Measurements from ENCODE around the gene PAPLN.

Gene PAPLN

DNA sequence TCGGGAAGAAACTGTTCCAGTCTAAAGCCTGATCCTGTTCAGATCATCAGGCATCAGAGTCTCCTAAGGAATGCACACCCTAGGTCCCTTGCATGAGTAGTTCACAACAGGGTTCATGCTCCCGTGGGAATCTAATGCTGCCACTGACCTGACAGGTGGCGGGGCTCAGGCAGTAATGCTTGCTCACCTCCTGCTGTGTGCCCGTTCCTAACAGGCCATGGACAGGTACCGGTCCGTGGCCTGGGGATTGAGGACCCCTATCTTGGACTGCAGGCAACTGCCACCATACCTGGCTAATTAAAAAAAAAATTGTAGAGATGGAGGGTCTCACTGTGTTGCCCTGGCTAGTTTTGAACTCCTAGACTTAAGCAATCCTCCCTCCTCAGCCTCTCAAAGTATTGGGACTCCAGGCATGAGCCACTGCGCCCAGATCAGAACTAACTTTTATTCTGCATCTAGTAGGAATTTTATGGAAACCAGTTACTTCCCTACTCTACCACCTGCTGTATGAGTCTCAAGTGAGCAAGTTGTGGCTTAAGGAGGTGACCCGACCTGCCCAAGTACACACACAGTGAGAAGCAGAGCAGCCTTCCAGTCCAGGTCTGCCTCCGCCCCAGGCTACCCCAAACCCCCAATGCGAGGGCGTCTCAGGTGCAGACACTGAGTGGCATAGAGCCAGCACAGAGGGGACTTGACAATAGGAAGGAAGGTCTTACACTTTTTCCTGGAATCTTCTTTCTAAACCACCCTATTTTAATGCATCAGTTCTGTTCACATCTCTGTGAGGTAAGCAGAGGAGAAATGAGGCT lies 2.5 kb upstream of the PAPLN start:
- Histone ChIP-seq H3K9me3 (ENCODE audit: insufficient read depth, low read length) (no peaks in the 10 kb centered on the region), H3K4me2 (ENCODE audit: low read length) (no peak overlapping the region), H3K36me3 (replicated peaks; ENCODE audit: low read depth, low read length) (no peaks in the 10 kb centered on the region), H3K27ac (ENCODE audit: low read length) (no peak overlapping the region), H3K4me3 (ENCODE audit: low read length) (no peak overlapping the region), H2AFZ (ENCODE audit: low read depth, low read length) (no peak overlapping the region), H3K9ac (ENCODE audit: low read length) (no peak overlapping the region), H3K4me1 (ENCODE audit: low read length) (peaks cover 9% of the 10 kb centered on the region; the same call in 1 of the 2 replicates), H3K27me3 (ENCODE audit: low read depth, low read length) (peaks cover 60% of the 10 kb centered on the region), H3K79me2 (ENCODE audit: low read length) (no peaks in the 10 kb centered on the region), H4K20me1 (ENCODE audit: insufficient read depth, low read length) (no peaks in the 10 kb centered on the region)
- no peak for TF ChIP-seq EZH2phosphoT487 (IDR thresholded peaks at IDR 0.05; ENCODE audit: low read depth)
- TF ChIP-seq, protein P1, sequence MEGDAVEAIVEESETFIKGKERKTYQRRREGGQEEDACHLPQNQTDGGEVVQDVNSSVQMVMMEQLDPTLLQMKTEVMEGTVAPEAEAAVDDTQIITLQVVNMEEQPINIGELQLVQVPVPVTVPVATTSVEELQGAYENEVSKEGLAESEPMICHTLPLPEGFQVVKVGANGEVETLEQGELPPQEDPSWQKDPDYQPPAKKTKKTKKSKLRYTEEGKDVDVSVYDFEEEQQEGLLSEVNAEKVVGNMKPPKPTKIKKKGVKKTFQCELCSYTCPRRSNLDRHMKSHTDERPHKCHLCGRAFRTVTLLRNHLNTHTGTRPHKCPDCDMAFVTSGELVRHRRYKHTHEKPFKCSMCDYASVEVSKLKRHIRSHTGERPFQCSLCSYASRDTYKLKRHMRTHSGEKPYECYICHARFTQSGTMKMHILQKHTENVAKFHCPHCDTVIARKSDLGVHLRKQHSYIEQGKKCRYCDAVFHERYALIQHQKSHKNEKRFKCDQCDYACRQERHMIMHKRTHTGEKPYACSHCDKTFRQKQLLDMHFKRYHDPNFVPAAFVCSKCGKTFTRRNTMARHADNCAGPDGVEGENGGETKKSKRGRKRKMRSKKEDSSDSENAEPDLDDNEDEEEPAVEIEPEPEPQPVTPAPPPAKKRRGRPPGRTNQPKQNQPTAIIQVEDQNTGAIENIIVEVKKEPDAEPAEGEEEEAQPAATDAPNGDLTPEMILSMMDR (IDR thresholded peaks at IDR 0.05; ENCODE audit: low read depth, low read length) = no peak

DNA sequence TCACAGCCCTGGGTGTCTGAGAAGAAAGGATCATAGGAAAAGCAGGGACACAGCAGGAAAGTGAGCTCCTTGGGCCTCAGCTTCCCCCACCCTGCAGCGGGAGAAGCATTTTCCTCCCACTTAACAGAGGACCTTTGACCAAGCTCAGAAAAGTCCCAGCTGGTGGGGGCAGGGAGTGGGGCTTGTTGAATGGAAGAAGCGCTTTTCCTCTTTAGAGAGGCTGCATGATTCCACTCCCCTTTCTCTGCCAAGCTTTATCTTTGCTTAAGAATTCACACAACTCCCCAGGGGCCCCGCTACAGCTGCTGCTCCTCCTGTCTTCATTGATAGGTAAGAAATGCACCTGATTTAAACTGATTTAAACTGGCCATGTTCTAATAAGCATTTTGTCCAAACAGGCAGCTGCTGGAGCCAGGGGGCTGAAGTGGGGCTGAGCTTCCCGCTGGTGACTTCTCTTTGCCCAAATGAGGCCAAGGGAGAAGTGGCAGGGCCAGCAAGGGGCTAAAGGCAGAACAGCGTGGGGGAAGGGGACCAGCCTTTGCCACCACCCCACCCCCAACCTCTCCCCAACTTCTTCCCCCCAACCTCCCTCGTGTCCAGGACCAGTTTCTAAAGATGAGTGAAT lies 1.7 kb upstream of the PAPLN start:
- H2AFZ ChIP-seq (ENCODE audit: low read depth, low read length) = no peak overlapping the region
- TF ChIP-seq EZH2phosphoT487 (IDR thresholded peaks at IDR 0.05; ENCODE audit: low read depth) = no peak
- TF ChIP-seq, protein P1 (IDR thresholded peaks at IDR 0.05; ENCODE audit: low read depth, low read length) = no peak
- H3K4me2 ChIP-seq (ENCODE audit: low read length) = no peak overlapping the region
- no peaks in the 10 kb centered on the region for H3K79me2 ChIP-seq (ENCODE audit: low read length)
- H3K27me3 ChIP-seq (ENCODE audit: low read depth, low read length) = peaks cover 63% of the 10 kb centered on the region
- no peaks in the 10 kb centered on the region for H3K36me3 ChIP-seq (replicated peaks; ENCODE audit: low read depth, low read length)
- no peaks in the 10 kb centered on the region for H4K20me1 ChIP-seq (ENCODE audit: insufficient read depth, low read length)
- no peak overlapping the region for H3K9ac ChIP-seq (ENCODE audit: low read length)
- H3K4me3 ChIP-seq (ENCODE audit: low read length) = no peak overlapping the region
- H3K4me1 ChIP-seq (ENCODE audit: low read length) = peaks cover 10% of the 10 kb centered on the region
- no peak overlapping the region for H3K27ac ChIP-seq (ENCODE audit: low read length)
- H3K9me3 ChIP-seq (ENCODE audit: insufficient read depth, low read length) = no peaks in the 10 kb centered on the region

DNA sequence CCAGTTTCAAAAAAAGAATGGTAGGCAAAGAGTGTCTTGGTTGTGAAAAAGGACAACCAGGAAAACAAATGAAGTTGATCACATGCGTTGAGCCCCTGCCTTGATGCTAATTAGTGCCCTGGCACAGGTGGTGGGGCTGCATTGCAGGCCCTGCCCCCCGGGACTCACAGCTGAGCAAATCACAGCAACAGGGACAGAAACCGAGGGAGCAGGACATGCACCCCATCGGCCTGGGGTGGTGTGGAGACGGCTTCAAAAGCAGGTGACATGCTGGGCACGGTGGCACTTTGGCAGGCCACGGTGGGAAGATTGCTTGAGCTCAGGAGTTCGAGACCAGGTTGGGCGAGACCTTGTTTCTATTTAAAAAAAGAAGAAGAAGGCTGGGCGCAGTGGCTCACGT lies 1.1 kb upstream of the PAPLN start:
- Histone ChIP-seq H4K20me1 (ENCODE audit: insufficient read depth, low read length) (no peaks in the 10 kb centered on the region), H3K27me3 (ENCODE audit: low read depth, low read length) (peaks cover 63% of the 10 kb centered on the region), H3K4me3 (ENCODE audit: low read length) (no peak overlapping the region), H3K36me3 (replicated peaks; ENCODE audit: low read depth, low read length) (no peaks in the 10 kb centered on the region), H2AFZ (ENCODE audit: low read depth, low read length) (no peak overlapping the region), H3K9ac (ENCODE audit: low read length) (no peak overlapping the region), H3K79me2 (ENCODE audit: low read length) (no peaks in the 10 kb centered on the region), H3K9me3 (ENCODE audit: insufficient read depth, low read length) (no peaks in the 10 kb centered on the region), H3K27ac (ENCODE audit: low read length) (no peak overlapping the region), H3K4me1 (ENCODE audit: low read length) (peaks cover 16% of the 10 kb centered on the region), H3K4me2 (ENCODE audit: low read length) (no peak overlapping the region)
- no peak for TF ChIP-seq EZH2phosphoT487 (IDR thresholded peaks at IDR 0.05; ENCODE audit: low read depth)
- TF ChIP-seq, protein P1 (IDR thresholded peaks at IDR 0.05; ENCODE audit: low read depth, low read length) = no peak

DNA sequence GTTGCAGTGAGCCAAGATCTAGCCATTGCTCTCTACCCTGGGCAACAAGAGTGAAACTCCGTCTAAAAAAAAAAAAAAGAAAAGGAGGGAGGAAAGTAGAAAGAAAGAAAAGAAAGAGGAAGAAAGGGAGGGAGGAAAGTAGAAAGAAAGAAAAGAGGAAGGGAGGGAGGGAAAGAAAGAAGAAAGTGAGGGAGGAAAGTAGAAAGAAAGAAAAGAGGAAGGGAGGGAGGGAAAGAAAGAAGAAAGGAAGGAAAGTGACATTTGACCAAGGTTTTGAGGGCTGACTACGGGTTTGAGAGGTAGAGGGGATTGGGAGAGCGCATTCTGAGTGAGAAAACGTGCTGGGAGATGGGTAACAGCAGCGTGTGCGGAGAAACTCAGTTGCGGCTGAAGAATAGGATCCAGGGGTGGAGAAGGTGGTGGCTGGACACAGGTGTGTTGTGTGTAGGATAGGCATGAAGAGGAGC lies 521 bp upstream of the PAPLN start:
- Histone ChIP-seq H3K27ac (ENCODE audit: low read length) (no peak overlapping the region), H3K9me3 (ENCODE audit: insufficient read depth, low read length) (no peaks in the 10 kb centered on the region), H3K79me2 (ENCODE audit: low read length) (no peaks in the 10 kb centered on the region), H3K4me2 (ENCODE audit: low read length) (no peak overlapping the region), H4K20me1 (ENCODE audit: insufficient read depth, low read length) (no peaks in the 10 kb centered on the region), H3K4me1 (ENCODE audit: low read length) (peaks cover 22% of the 10 kb centered on the region), H3K4me3 (ENCODE audit: low read length) (no peak overlapping the region), H3K36me3 (replicated peaks; ENCODE audit: low read depth, low read length) (no peaks in the 10 kb centered on the region), H3K27me3 (ENCODE audit: low read depth, low read length) (peaks cover 63% of the 10 kb centered on the region), H3K9ac (ENCODE audit: low read length) (no peak overlapping the region), H2AFZ (ENCODE audit: low read depth, low read length) (no peak overlapping the region)
- TF ChIP-seq EZH2phosphoT487 (IDR thresholded peaks at IDR 0.05; ENCODE audit: low read depth) = no peak
- TF ChIP-seq, protein P1 (IDR thresholded peaks at IDR 0.05; ENCODE audit: low read depth, low read length) = no peak
